Hepatocyte (in vitro differentiated cells): Measurements from ENCODE around the gene SND1. TPM values are rescaled to one million over a fixed set of nuclear protein-coding genes. Genes with fewer than 3 reads are reported as not detected.

Experiments
- DNase-seq: peaks from one replicate; pipeline ENCODE4 v3.0.0-alpha.2; 2016; ENCODE audit warnings: low spot score
- H2AFZ ChIP-seq: fragments of 200-600 bp; sonication (generic); 2 replicates; pipeline ENCODE4 v1.6.0; 2016; ENCODE audit warnings: antibody characterized with exemption, mild to moderate bottlenecking
- H3K27ac ChIP-seq: fragments of 200-600 bp; sonication (generic); 2 replicates; pipeline ENCODE4 v1.5.1; 2016; ENCODE audit warnings: mild to moderate bottlenecking
- H3K27me3 ChIP-seq: fragments of 200-600 bp; sonication (generic); 2 replicates; pipeline ENCODE4 v1.6.1; 2016
- H3K36me3 ChIP-seq: fragments of 200-600 bp; sonication (generic); replicated peaks from 2 replicates; pipeline ENCODE4 v1.5.1; 2016; ENCODE audit warnings: low read depth; ENCODE audit not compliant: insufficient read depth
- H3K4me1 ChIP-seq: fragments of 200-600 bp; sonication (generic); 2 replicates; pipeline ENCODE4 v1.5.1; 2016; ENCODE audit warnings: mild to moderate bottlenecking, moderate library complexity; ENCODE audit not compliant: insufficient read depth
- H3K4me2 ChIP-seq: fragments of 200-600 bp; sonication (generic); 2 replicates; pipeline ENCODE4 v1.6.0; 2016
- H3K4me3 ChIP-seq: fragments of 200-600 bp; sonication (generic); 2 replicates; pipeline ENCODE4 v1.5.1; 2016; ENCODE audit warnings: mild to moderate bottlenecking
- H3K79me2 ChIP-seq: fragments of 200-600 bp; sonication (generic); 2 replicates; pipeline ENCODE4 v1.6.0; 2017; ENCODE audit warnings: mild to moderate bottlenecking
- H3K9me2 ChIP-seq: fragments of 200-600 bp; sonication (generic); replicated peaks from 2 replicates; pipeline ENCODE4 v1.6.0; 2017; ENCODE audit warnings: mild to moderate bottlenecking; ENCODE audit not compliant: insufficient read depth
- H3K9me3 ChIP-seq: fragments of 200-600 bp; sonication (generic); 2 replicates; pipeline ENCODE4 v1.5.1; 2016; ENCODE audit warnings: low read depth, mild to moderate bottlenecking
- H4K20me1 ChIP-seq: fragments of 200-600 bp; sonication (generic); 2 replicates; pipeline ENCODE4 v1.6.0; 2016; ENCODE audit warnings: mild to moderate bottlenecking; ENCODE audit not compliant: insufficient read depth, poor library complexity, severe bottlenecking
- EZH2 ChIP-seq: fragments of 200-600 bp; sonication (generic); IDR thresholded peaks from 2 replicates; pipeline ENCODE4 v1.6.1; 2016; ENCODE audit warnings: antibody characterized with exemption, mild to moderate bottlenecking, borderline replicate concordance
- EZH2phosphoT487 ChIP-seq: fragments of 200-600 bp; sonication (generic); IDR thresholded peaks from one replicate; pipeline ENCODE4 v1.6.1; 2018; ENCODE audit warnings: antibody characterized with exemption, mild to moderate bottlenecking, low read depth, moderate library complexity; ENCODE audit not compliant: unreplicated experiment, severe bottlenecking
- WGBS: methylation state at CpG from one replicate; pipeline ENCODE4 v1.1.6; 2016; ENCODE audit warnings: low lambda C conversion rate; ENCODE audit errors: missing lambda C conversion rate; 5-methylcytosine and 5-hydroxymethylcytosine counted together
- polyA plus RNA-seq: library from polyadenylated mRNA; unstranded; fragments of >200 nt; fragmentation: Nextera tagmentation; extraction: Ambion mirVana; gene quantifications from 2 replicates; pipeline ENCODE4 v1.2.1, GENCODE V29; 2016
- total RNA-seq: library from RNA; depleted of rRNA; stranded (reverse); fragments of >200 nt; gene quantifications from 2 replicates; pipeline ENCODE4 v1.2.3, GENCODE V29; 2014
- TF ChIP-seq, protein P1 (sequence below): fragments of 200-600 bp; sonication (generic); IDR thresholded peaks from 2 replicates; pipeline ENCODE4 v1.5.1; 2016; ENCODE audit warnings: antibody characterized with exemption, mild to moderate bottlenecking; ENCODE audit not compliant: poor library complexity

Gene SND1
- total and polyA plus RNA-seq, 2 experiments from 2014 or later: 141 to 200 TPM

DNA sequence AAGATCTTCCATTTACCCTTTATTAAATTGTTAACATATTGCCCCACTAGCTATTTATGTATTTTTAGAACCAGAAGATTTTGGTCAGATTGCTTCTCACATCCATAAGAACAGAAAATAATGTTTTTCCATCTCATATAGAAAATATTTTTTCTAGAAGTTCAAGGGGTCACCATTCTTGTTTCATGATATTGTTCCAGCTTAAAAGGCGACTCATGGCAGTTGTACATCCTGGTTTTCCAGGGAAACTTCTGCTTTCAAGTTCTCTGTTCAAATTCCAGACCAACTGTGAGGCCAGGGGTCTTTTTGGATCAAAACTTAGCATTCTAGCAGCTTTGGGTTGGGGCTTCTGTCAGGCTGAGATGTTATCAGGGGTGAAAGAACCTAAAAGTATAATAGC lies 294.9 kb downstream of the SND1 start:
- no peaks in the 10 kb centered on the region for H4K20me1 ChIP-seq

DNA sequence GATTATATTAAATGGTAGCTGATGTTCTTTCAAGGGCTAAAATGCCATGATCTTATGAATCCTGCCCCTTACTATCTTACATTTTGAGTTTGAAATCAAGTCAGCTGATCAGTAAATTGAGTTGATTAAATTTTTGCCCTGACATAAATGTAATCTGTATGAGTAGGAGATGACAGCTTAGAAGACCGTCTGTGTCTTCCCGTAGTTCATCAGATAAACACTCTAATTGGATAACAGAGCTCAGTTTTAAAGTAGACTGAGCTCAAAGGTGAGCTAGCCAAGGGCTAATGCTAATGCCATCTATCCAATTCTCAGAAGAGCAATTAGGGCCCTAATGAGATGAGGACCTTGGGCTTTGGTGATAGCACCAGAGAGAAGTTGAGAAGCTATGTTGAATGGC lies 296.3 kb downstream of the SND1 start:
- H3K9me2 ChIP-seq: no peaks in the 10 kb centered on the region
- peaks cover 3% of the 10 kb centered on the region for H3K4me1 ChIP-seq
- no peak overlapping the region for H3K4me2 ChIP-seq
- no peaks in the 10 kb centered on the region for H4K20me1 ChIP-seq
- TF ChIP-seq, protein P1, sequence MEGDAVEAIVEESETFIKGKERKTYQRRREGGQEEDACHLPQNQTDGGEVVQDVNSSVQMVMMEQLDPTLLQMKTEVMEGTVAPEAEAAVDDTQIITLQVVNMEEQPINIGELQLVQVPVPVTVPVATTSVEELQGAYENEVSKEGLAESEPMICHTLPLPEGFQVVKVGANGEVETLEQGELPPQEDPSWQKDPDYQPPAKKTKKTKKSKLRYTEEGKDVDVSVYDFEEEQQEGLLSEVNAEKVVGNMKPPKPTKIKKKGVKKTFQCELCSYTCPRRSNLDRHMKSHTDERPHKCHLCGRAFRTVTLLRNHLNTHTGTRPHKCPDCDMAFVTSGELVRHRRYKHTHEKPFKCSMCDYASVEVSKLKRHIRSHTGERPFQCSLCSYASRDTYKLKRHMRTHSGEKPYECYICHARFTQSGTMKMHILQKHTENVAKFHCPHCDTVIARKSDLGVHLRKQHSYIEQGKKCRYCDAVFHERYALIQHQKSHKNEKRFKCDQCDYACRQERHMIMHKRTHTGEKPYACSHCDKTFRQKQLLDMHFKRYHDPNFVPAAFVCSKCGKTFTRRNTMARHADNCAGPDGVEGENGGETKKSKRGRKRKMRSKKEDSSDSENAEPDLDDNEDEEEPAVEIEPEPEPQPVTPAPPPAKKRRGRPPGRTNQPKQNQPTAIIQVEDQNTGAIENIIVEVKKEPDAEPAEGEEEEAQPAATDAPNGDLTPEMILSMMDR: no peak
- TF ChIP-seq EZH2 (no peak), EZH2phosphoT487 (no peak)
- no peak overlapping the region for H2AFZ ChIP-seq
- no peak for DNase-seq
- no peak overlapping the region for H3K27ac ChIP-seq
- no peaks in the 10 kb centered on the region for H3K36me3 ChIP-seq
- no peaks in the 10 kb centered on the region for H3K79me2 ChIP-seq
- H3K9me3 ChIP-seq: no peaks in the 10 kb centered on the region
- H3K4me3 ChIP-seq: no peak overlapping the region
- no peaks in the 10 kb centered on the region for H3K27me3 ChIP-seq
- 66% methylated on average over 2 of the region's 2 CpGs for WGBS

More for the DNA sequence above, 294.9 kb downstream of the SND1 start:
- no peaks in the 10 kb centered on the region for H3K9me3 ChIP-seq
- TF ChIP-seq, protein P1: no peak
- no peak overlapping the region for H2AFZ ChIP-seq
- peaks cover 5% of the 10 kb centered on the region for H3K79me2 ChIP-seq
- DNase-seq: no peak
- no peaks in the 10 kb centered on the region for H3K36me3 ChIP-seq
- H3K4me3 ChIP-seq: no peak overlapping the region
- H3K4me2 ChIP-seq: no peak overlapping the region
- no peak overlapping the region for H3K27ac ChIP-seq
- peaks cover 3% of the 10 kb centered on the region for H3K4me1 ChIP-seq
- WGBS: 91% methylated on average over 1 of the region's 1 CpG
- H3K9me2 ChIP-seq: no peaks in the 10 kb centered on the region
- no peaks in the 10 kb centered on the region for H3K27me3 ChIP-seq

DNA sequence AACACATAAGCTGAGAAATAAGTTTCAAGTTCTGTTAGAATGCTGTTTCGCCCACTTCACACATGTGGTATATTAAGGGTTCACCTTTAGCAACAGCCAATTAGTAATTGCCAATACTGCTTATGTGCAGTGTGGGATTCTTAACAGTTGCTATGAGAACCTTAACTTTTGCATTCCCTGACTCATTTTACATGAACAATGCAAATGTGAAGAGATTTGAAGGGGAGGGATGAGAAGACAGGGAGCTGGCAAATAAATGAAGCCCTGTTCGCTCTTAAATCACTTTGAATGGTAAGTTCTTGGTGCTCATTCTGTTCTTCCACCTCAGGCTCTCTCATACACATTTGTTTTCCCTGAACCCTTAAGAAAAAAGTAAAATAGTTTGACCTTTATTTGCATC lies 296.9 kb downstream of the SND1 start:
- Histone ChIP-seq H3K27ac (no peak overlapping the region), H3K27me3 (no peaks in the 10 kb centered on the region), H3K4me1 (peaks cover 3% of the 10 kb centered on the region), H3K36me3 (no peaks in the 10 kb centered on the region), H3K4me3 (no peak overlapping the region), H3K4me2 (no peak overlapping the region), H3K9me2 (no peaks in the 10 kb centered on the region), H3K79me2 (peaks cover 5% of the 10 kb centered on the region), H4K20me1 (peaks cover 6% of the 10 kb centered on the region), H3K9me3 (no peaks in the 10 kb centered on the region), H2AFZ (no peak overlapping the region)
- TF ChIP-seq EZH2phosphoT487 (no peak), EZH2 (no peak)
- TF ChIP-seq, protein P1: no peak
- 92% methylated on average over 2 of the region's 2 CpGs for WGBS
- DNase-seq: no peak

DNA sequence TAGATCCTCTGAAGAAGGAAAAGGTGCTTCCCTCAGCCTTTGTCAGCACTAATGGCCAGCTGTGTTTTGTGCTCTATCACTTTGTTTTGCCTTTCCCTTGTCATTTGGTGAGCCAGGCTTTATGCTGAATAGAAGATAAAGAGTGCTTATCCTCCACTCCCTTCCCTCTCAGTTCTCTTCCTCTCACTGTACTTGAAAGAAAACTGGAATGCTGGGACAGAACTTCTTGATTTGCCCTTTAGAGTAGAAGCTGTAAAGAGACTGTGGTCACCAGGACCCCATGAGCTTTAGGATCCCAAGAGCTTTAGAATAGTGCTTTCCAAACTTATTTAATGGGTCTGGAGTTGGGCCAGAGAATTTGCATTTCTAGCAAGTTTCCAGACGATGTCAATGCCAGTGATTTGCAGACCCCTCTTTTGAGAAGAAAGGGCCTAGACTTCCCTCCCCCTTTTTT lies 297.8 kb downstream of the SND1 start:
- H3K9me3 ChIP-seq: no peaks in the 10 kb centered on the region
- no peak overlapping the region for H3K27ac ChIP-seq
- no peak for DNase-seq
- H3K36me3 ChIP-seq: no peaks in the 10 kb centered on the region
- H3K4me3 ChIP-seq: no peak overlapping the region
- H3K9me2 ChIP-seq: no peaks in the 10 kb centered on the region
- no peak for TF ChIP-seq EZH2phosphoT487
- no peak for TF ChIP-seq EZH2
- TF ChIP-seq, protein P1: no peak
- no peak overlapping the region for H3K4me2 ChIP-seq
- no peak overlapping the region for H2AFZ ChIP-seq
- WGBS: 62% methylated on average over 1 of the region's 1 CpG
- H3K79me2 ChIP-seq: peaks cover 11% of the 10 kb centered on the region
- H3K4me1 ChIP-seq: peaks cover 3% of the 10 kb centered on the region
- no peaks in the 10 kb centered on the region for H3K27me3 ChIP-seq
- H4K20me1 ChIP-seq: peaks cover 12% of the 10 kb centered on the region
